GM12891 (cell line): ENCODE results near the gene KLHL28.

Source experiments
- DNase-seq: peaks from one replicate; pipeline ENCODE4 v3.0.0; 2011; ENCODE audit warnings: low spot score; ENCODE audit not compliant: insufficient read length
- FAIRE-seq: peaks from 2 replicates; lab custom pipeline; 2011; peaks lifted over from hg19 to GRCh38; lab: Jason Lieb, UNC
- PAX5 ChIP-seq: IDR thresholded peaks from 2 replicates; pipeline ENCODE4 v1.6.1; 2011; ENCODE audit warnings: low read length, moderate library complexity, mild to moderate bottlenecking; ENCODE audit not compliant: insufficient read depth, severe bottlenecking
- POLR2A ChIP-seq: IDR thresholded peaks from 2 replicates; pipeline ENCODE4 v1.6.1; 2011; ENCODE audit warnings: low read depth, low read length, control low read depth
- POLR2AphosphoS5 ChIP-seq: IDR thresholded peaks from 2 replicates; pipeline ENCODE4 v1.6.1; 2011; ENCODE audit warnings: low read depth, low read length, control low read depth
- POU2F2 ChIP-seq: IDR thresholded peaks from 2 replicates; pipeline ENCODE4 v1.6.1; 2011; ENCODE audit warnings: low read depth, mild to moderate bottlenecking, control low read depth, low read length, moderate library complexity
- SPI1 ChIP-seq: IDR thresholded peaks from 2 replicates; pipeline ENCODE4 v1.6.1; 2011; ENCODE audit warnings: low read depth, low read length, control low read depth
- TAF1 ChIP-seq: IDR thresholded peaks from 2 replicates; pipeline ENCODE4 v1.6.1; 2011; ENCODE audit warnings: low read depth, low read length, control low read depth

Gene KLHL28

GRCh38 chr14:44962334-44963043 lies 742 bp upstream of the KLHL28 start:
- DNase-seq: peak; percentile 15
- FAIRE-seq: peak; percentile 72
- no peak for TF ChIP-seq PAX5
- TF ChIP-seq TAF1: peak; percentile 71
- no peak for TF ChIP-seq SPI1

GRCh38 chr14:44961151-44961553 lies 595 bp downstream of the KLHL28 start:
- FAIRE-seq: peak; percentile 5
- peak; percentile 51 for TF ChIP-seq SPI1
- no peak for TF ChIP-seq POU2F2
- TF ChIP-seq PAX5: no peak
- peak; percentile 8 for DNase-seq

- TF ChIP-seq TAF1: no peak
- TF ChIP-seq PAX5: no peak
- TF ChIP-seq POLR2A: no peak
- no peak for TF ChIP-seq SPI1
- no peak for TF ChIP-seq POU2F2
- TF ChIP-seq POLR2AphosphoS5: no peak
- DNase-seq: no peak
- no peak for FAIRE-seq
Observed at GRCh38 chr14:44960646-44961045, 1.1 kb downstream of the KLHL28 start.

- FAIRE-seq: peak; percentile 70
- DNase-seq: no peak
Observed at GRCh38 chr14:44960146-44960545, 1.6 kb downstream of the KLHL28 start.

GRCh38 chr14:44959538-44959937 lies 2.2 kb downstream of the KLHL28 start:
- no peak for DNase-seq
- no peak for FAIRE-seq

More at GRCh38 chr14:44960146-44960545, 1.6 kb downstream of the KLHL28 start:
- no peak for TF ChIP-seq POU2F2

GRCh38 chr14:44956866-44957265 lies 4.9 kb downstream of the KLHL28 start:
- DNase-seq: no peak
- peak; percentile 40 for FAIRE-seq
- TF ChIP-seq TAF1 (no peak), POLR2AphosphoS5 (no peak), POU2F2 (no peak), PAX5 (no peak), POLR2A (no peak), SPI1 (no peak)

More at GRCh38 chr14:44959538-44959937, 2.2 kb downstream of the KLHL28 start:
- TF ChIP-seq POLR2AphosphoS5 (no peak), POU2F2 (no peak), PAX5 (no peak), TAF1 (no peak), POLR2A (no peak), SPI1 (no peak)

GRCh38 chr14:44955528-44955927 lies 6.2 kb downstream of the KLHL28 start:
- no peak for FAIRE-seq
- no peak for TF ChIP-seq POLR2AphosphoS5
- no peak for TF ChIP-seq SPI1
- no peak for TF ChIP-seq POLR2A
- TF ChIP-seq TAF1: no peak
- TF ChIP-seq POU2F2: no peak
- TF ChIP-seq PAX5: no peak

GRCh38 chr14:44954750-44955149 lies 7.0 kb downstream of the KLHL28 start:
- DNase-seq: no peak
- no peak for FAIRE-seq
- no peak for TF ChIP-seq SPI1
- no peak for TF ChIP-seq POLR2AphosphoS5
- no peak for TF ChIP-seq POLR2A

More at GRCh38 chr14:44955528-44955927, 6.2 kb downstream of the KLHL28 start:
- DNase-seq: no peak

- TF ChIP-seq POU2F2 (no peak), SPI1 (no peak), POLR2A (no peak), PAX5 (no peak), TAF1 (no peak), POLR2AphosphoS5 (no peak)
- FAIRE-seq (no peak), DNase-seq (no peak)
Observed at GRCh38 chr14:44952391-44953110, 9.2 kb downstream of the KLHL28 start.

- no peak for DNase-seq
- TF ChIP-seq PAX5 (no peak), TAF1 (no peak), POU2F2 (no peak), SPI1 (no peak), POLR2AphosphoS5 (no peak), POLR2A (no peak)
- no peak for FAIRE-seq
Observed at GRCh38 chr14:44951051-44951450, 10.7 kb downstream of the KLHL28 start.

GRCh38 chr14:44945264-44945663 lies 16.5 kb downstream of the KLHL28 start:
- TF ChIP-seq POU2F2 (no peak), POLR2AphosphoS5 (no peak), SPI1 (no peak), PAX5 (no peak), POLR2A (no peak), TAF1 (no peak)
- FAIRE-seq (no peak), DNase-seq (no peak)
